Keratinocyte (primary cell): ENCODE data around the gene ADAM22.

Source experiments
- EZH2 ChIP-seq: IDR thresholded peaks from one replicate; pipeline ENCODE4 v1.6.1; 2012; ENCODE audit warnings: inconsistent platforms, mild to moderate bottlenecking, low read length, moderate library complexity
- TF ChIP-seq, protein P1 (sequence below), 3 experiments: IDR thresholded peaks in 1 of 3; conservative IDR thresholded peaks in 1 of 3; optimal IDR thresholded peaks in 1 of 3; 2 replicates in 2 of 3; 3 replicates in 1 of 3; pipeline versions ENCODE3 to v1.5.1; 2011; ENCODE audit warnings: low read length in 3 of 3, mild to moderate bottlenecking in 3 of 3, moderate library complexity in 2 of 3, control low read depth in 1 of 3, inconsistent platforms in 1 of 3; ENCODE audit not compliant: insufficient read depth in 2 of 3; ENCODE audit errors: extremely low read depth in 1 of 3

DNA sequence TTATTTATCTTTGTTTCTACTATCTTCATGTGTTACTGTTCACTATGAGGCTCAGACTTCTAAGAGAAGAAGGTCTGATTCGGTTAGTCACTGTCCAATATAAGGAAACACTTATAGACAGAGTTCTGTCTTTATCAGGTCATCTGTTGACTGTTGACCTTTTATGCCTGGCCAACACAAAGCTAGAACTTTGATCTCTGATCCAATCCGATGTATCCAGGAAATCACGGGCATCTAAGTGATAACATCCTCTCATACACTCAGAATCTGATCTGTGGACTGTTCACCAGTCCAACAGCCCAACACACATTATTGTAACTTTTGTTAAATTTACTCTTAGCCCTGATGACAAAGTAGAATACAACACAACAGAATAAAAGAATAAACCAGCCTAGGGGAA is 171.2 kb downstream of the ADAM22 start:
- TF ChIP-seq EZH2: no peak
- TF ChIP-seq, protein P1, sequence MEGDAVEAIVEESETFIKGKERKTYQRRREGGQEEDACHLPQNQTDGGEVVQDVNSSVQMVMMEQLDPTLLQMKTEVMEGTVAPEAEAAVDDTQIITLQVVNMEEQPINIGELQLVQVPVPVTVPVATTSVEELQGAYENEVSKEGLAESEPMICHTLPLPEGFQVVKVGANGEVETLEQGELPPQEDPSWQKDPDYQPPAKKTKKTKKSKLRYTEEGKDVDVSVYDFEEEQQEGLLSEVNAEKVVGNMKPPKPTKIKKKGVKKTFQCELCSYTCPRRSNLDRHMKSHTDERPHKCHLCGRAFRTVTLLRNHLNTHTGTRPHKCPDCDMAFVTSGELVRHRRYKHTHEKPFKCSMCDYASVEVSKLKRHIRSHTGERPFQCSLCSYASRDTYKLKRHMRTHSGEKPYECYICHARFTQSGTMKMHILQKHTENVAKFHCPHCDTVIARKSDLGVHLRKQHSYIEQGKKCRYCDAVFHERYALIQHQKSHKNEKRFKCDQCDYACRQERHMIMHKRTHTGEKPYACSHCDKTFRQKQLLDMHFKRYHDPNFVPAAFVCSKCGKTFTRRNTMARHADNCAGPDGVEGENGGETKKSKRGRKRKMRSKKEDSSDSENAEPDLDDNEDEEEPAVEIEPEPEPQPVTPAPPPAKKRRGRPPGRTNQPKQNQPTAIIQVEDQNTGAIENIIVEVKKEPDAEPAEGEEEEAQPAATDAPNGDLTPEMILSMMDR (optimal IDR thresholded peaks at IDR 0.05 in 1 of 3, IDR thresholded peaks at IDR 0.05 in 1 of 3, conservative IDR thresholded peaks at IDR 0.05 in 1 of 3; ENCODE audit: extremely low read depth in 1 of 3, insufficient read depth in 2 of 3, low read length in 3 of 3): no peak
